Measurements from ENCODE around the gene KRTAP6-3. TPM values are rescaled to one million over a fixed set of nuclear protein-coding genes. Genes with fewer than 3 reads are reported as not detected.

The KRTAP6-3 gene
- total RNA-seq, 2 donors from 2014 or later = not detected

DNA sequence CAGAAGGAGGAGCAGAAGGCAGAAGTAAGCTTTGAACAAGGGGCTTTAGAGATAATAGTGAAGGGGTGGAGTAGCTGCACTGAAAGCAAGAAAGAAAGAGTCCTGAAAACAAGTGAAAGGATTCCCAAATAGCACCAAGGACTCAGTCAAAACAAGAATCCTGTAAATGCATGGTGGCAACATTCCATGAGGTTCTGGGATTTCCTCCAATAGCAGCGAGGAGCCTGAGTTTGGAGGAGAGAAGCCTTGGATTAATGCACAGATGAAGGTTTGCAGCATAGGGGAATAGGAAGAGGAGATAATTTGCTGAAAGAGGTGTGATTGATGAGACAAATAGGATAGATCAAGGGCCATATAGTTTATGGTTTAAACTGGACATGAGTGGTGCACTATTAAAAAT, 12.9 kb upstream of the KRTAP6-3 start:
- DNase-seq = no peak
- Histone ChIP-seq H3K4me1 (ENCODE audit: control insufficient read depth, insufficient read depth, low read length) (no peaks in the 10 kb centered on the region), H3K9me3 (ENCODE audit: control insufficient read depth, low read length) (no peaks in the 10 kb centered on the region), H3K9ac (ENCODE audit: extremely low read depth, low read length, poor library complexity, severe bottlenecking) (no peak overlapping the region), H3K27me3 (ENCODE audit: control insufficient read depth, insufficient read depth, low read length, poor library complexity, severe bottlenecking) (peaks cover 36% of the 10 kb centered on the region), H3K36me3 (ENCODE audit: control insufficient read depth, insufficient read depth, low read length) (no peaks in the 10 kb centered on the region), H3K4me3 (ENCODE audit: low read length) (no peak overlapping the region), H3K27ac (ENCODE audit: low read depth, low read length) (no peak overlapping the region)
- Mint-ChIP-seq H3K27ac (no peak overlapping the region), H3K27me3 (ENCODE audit: insufficient read depth) (no peaks in the 10 kb centered on the region), H3K4me1 (no peaks in the 10 kb centered on the region), H3K9me3 (peaks cover 5% of the 10 kb centered on the region), H3K4me3 (no peak overlapping the region), H3K36me3 (ENCODE audit: low read depth) (no peaks in the 10 kb centered on the region)
- TF ChIP-seq, protein P1, sequence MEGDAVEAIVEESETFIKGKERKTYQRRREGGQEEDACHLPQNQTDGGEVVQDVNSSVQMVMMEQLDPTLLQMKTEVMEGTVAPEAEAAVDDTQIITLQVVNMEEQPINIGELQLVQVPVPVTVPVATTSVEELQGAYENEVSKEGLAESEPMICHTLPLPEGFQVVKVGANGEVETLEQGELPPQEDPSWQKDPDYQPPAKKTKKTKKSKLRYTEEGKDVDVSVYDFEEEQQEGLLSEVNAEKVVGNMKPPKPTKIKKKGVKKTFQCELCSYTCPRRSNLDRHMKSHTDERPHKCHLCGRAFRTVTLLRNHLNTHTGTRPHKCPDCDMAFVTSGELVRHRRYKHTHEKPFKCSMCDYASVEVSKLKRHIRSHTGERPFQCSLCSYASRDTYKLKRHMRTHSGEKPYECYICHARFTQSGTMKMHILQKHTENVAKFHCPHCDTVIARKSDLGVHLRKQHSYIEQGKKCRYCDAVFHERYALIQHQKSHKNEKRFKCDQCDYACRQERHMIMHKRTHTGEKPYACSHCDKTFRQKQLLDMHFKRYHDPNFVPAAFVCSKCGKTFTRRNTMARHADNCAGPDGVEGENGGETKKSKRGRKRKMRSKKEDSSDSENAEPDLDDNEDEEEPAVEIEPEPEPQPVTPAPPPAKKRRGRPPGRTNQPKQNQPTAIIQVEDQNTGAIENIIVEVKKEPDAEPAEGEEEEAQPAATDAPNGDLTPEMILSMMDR (conservative IDR thresholded peaks at IDR 0.05) = no peak
- WGBS, 2 experiments (ENCODE audit: insufficient coverage in 1 of 2, insufficient read length in 1 of 2) = 86 to 96% methylated on average over 1 of the region's 1 CpG

DNA sequence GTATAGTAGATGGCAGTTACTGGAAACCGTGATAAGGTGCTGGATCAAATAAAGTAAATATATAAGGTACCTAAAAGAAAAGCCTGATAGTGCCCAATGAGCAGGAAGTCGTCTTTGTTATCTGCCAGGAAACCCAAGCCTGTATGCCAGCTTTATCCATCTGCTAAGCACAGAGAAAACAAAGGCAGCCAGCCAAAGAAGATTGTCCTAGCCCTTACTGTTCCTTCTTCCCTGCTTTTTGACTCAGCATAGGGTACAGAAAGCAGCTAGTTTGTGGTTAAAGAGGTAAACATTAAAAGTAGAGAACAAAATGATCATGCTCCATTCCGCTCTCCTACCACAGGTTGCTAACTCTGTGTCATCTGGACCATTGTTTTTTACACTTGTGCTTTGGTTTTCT, 12.1 kb upstream of the KRTAP6-3 start:
- Mint-ChIP-seq H3K27ac (no peak overlapping the region), H3K36me3 (ENCODE audit: low read depth) (no peaks in the 10 kb centered on the region), H3K4me1 (no peaks in the 10 kb centered on the region), H3K4me3 (no peak overlapping the region), H3K27me3 (ENCODE audit: insufficient read depth) (no peaks in the 10 kb centered on the region), H3K9me3 (peaks cover 11% of the 10 kb centered on the region)
- Histone ChIP-seq H3K27me3 (ENCODE audit: control insufficient read depth, insufficient read depth, low read length, poor library complexity, severe bottlenecking) (peaks cover 36% of the 10 kb centered on the region), H3K4me3 (ENCODE audit: low read length) (no peak overlapping the region), H3K4me1 (ENCODE audit: control insufficient read depth, insufficient read depth, low read length) (no peaks in the 10 kb centered on the region), H3K9ac (ENCODE audit: extremely low read depth, low read length, poor library complexity, severe bottlenecking) (no peak overlapping the region), H3K9me3 (ENCODE audit: control insufficient read depth, low read length) (no peaks in the 10 kb centered on the region), H3K36me3 (ENCODE audit: control insufficient read depth, insufficient read depth, low read length) (no peaks in the 10 kb centered on the region), H3K27ac (ENCODE audit: low read depth, low read length) (no peak overlapping the region)
- DNase-seq = no peak
- TF ChIP-seq, protein P1 (conservative IDR thresholded peaks at IDR 0.05) = no peak
- 73 to 83% methylated on average over 2 to 3 of the region's 3 CpGs for WGBS, 2 experiments (ENCODE audit: insufficient coverage in 1 of 2, insufficient read length in 1 of 2)

DNA sequence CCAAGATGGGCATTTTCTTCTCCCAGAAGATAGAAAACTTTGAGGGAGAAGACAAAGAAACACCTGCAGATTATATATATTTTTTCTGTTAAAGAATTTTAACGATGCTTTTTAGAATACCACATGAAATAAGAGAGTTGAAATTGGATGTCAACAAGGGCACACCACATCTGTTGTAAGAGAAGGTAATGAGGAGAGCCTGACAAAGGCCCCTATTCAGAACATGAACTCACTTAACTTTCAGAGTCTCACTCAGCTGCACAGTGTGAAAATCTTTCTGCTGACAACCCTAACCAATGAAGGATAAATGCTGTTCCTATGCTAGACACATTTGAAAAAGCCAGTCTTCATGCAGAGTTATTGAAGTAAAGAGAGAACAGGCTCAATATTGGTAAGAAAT, 9.4 kb upstream of the KRTAP6-3 start:
- H3K9me3 Mint-ChIP-seq = peaks cover 18% of the 10 kb centered on the region
- WGBS, 2 experiments (ENCODE audit: insufficient coverage in 1 of 2, insufficient read length in 1 of 2) = 90% methylated on average over 1 of the region's 1 CpG; no CpG with 5 or more reads in 1 of the 2 experiments
- H3K27ac Mint-ChIP-seq = no peak overlapping the region
- Histone ChIP-seq H3K27me3 (ENCODE audit: control insufficient read depth, insufficient read depth, low read length, poor library complexity, severe bottlenecking) (peaks cover 15% of the 10 kb centered on the region), H3K4me1 (ENCODE audit: control insufficient read depth, insufficient read depth, low read length) (no peaks in the 10 kb centered on the region), H3K36me3 (ENCODE audit: control insufficient read depth, insufficient read depth, low read length) (no peaks in the 10 kb centered on the region), H3K9me3 (ENCODE audit: control insufficient read depth, low read length) (no peaks in the 10 kb centered on the region), H3K4me3 (ENCODE audit: low read length) (no peak overlapping the region), H3K9ac (ENCODE audit: extremely low read depth, low read length, poor library complexity, severe bottlenecking) (no peak overlapping the region), H3K27ac (ENCODE audit: low read depth, low read length) (no peak overlapping the region)
- no peaks in the 10 kb centered on the region for H3K36me3 Mint-ChIP-seq (ENCODE audit: low read depth)
- no peak for DNase-seq
- no peaks in the 10 kb centered on the region for H3K27me3 Mint-ChIP-seq (ENCODE audit: insufficient read depth)
- H3K4me3 Mint-ChIP-seq = no peak overlapping the region
- TF ChIP-seq, protein P1 (conservative IDR thresholded peaks at IDR 0.05) = no peak
- no peaks in the 10 kb centered on the region for H3K4me1 Mint-ChIP-seq
